ENCODE data around the gene PADI4.

DNA sequence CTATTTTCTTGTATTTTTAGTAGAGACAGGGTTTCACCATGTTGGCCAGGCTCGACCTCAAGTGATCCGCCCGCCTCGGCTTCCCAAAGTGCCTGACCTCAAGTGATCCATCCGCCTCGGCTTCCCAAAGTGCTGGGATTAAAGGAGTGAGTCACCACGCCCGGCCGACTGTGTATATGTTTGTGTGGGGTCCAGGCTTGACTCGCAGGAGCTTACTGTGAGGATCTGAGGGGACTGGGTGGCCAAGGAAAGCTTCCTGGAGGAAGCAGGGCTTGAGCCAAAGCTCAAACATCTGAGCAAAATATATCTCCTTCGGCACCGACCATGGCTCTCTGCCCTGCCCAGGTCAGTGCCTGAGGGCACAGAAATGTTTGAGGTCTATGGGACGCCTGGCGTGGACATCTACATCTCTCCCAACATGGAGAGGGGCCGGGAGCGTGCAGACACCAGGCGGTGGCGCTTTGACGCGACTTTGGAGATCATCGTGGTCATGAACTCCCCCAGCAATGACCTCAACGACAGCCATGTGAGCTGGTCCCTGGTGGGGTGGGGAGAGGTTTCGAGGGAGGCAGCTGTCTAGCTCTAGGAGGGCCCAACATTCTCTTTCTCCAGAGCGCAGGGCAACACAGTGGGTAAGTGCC is 48.6 kb upstream of the PADI4 start:
- TF ChIP-seq CEBPB (IDR thresholded peaks at IDR 0.05) (no peak), RAD21 (IDR thresholded peaks at IDR 0.05; ENCODE audit: low read depth) (no peak), EGR1 (IDR thresholded peaks at IDR 0.05) (no peak), TAF1 (IDR thresholded peaks at IDR 0.05; ENCODE audit: low read depth) (no peak), TEAD4 (IDR thresholded peaks at IDR 0.05) (no peak), NFIC (IDR thresholded peaks at IDR 0.05) (no peak), EP300 (IDR thresholded peaks at IDR 0.05; ENCODE audit: borderline replicate concordance) (no peak), FOXM1 (IDR thresholded peaks at IDR 0.05; ENCODE audit: borderline replicate concordance, low read depth) (no peak), CREB1 (IDR thresholded peaks at IDR 0.05; ENCODE audit: low read depth) (no peak), ZBTB7A (IDR thresholded peaks at IDR 0.05; ENCODE audit: low read depth) (no peak)
- TF ChIP-seq, protein P1, sequence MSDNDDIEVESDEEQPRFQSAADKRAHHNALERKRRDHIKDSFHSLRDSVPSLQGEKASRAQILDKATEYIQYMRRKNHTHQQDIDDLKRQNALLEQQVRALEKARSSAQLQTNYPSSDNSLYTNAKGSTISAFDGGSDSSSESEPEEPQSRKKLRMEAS (IDR thresholded peaks at IDR 0.05), result no peak
- TF ChIP-seq, protein P2, sequence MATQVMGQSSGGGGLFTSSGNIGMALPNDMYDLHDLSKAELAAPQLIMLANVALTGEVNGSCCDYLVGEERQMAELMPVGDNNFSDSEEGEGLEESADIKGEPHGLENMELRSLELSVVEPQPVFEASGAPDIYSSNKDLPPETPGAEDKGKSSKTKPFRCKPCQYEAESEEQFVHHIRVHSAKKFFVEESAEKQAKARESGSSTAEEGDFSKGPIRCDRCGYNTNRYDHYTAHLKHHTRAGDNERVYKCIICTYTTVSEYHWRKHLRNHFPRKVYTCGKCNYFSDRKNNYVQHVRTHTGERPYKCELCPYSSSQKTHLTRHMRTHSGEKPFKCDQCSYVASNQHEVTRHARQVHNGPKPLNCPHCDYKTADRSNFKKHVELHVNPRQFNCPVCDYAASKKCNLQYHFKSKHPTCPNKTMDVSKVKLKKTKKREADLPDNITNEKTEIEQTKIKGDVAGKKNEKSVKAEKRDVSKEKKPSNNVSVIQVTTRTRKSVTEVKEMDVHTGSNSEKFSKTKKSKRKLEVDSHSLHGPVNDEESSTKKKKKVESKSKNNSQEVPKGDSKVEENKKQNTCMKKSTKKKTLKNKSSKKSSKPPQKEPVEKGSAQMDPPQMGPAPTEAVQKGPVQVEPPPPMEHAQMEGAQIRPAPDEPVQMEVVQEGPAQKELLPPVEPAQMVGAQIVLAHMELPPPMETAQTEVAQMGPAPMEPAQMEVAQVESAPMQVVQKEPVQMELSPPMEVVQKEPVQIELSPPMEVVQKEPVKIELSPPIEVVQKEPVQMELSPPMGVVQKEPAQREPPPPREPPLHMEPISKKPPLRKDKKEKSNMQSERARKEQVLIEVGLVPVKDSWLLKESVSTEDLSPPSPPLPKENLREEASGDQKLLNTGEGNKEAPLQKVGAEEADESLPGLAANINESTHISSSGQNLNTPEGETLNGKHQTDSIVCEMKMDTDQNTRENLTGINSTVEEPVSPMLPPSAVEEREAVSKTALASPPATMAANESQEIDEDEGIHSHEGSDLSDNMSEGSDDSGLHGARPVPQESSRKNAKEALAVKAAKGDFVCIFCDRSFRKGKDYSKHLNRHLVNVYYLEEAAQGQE (IDR thresholded peaks at IDR 0.05; ENCODE audit: low read depth), result no peak
